Mesothelial cell of epicardium (in vitro differentiated cells): ENCODE measurements around the gene ZNF749. TPM values are rescaled to one million over a fixed set of nuclear protein-coding genes. Genes with fewer than 3 reads are reported as not detected.

Experiments
- DNase-seq, 2 experiments: peaks; one replicate each; pipeline ENCODE4 v3.0.0; 2021; ENCODE audit warnings: low spot score in 2 of 2; ENCODE audit not compliant: unreplicated experiment in 2 of 2
- H3K27ac Mint-ChIP-seq: 2 replicates; pipeline ENCODE4 v1.8.0; 2021; ENCODE audit warnings: mixed read lengths
- H3K27me3 Mint-ChIP-seq: 2 replicates; pipeline ENCODE4 v1.8.0; 2021; ENCODE audit warnings: low read depth, mixed read lengths
- H3K36me3 Mint-ChIP-seq: 2 replicates; pipeline ENCODE4 v1.8.0; 2021; ENCODE audit warnings: mixed read lengths
- H3K4me1 Mint-ChIP-seq: 2 replicates; pipeline ENCODE4 v1.8.0; 2021; ENCODE audit warnings: mixed read lengths
- H3K4me3 Mint-ChIP-seq: 2 replicates; pipeline ENCODE4 v1.8.0; 2021; ENCODE audit warnings: mild to moderate bottlenecking, moderate library complexity, mixed read lengths
- H3K9me3 Mint-ChIP-seq: 2 replicates; pipeline ENCODE4 v1.8.0; 2021; ENCODE audit warnings: mixed read lengths
- CTCF ChIP-seq: fragments of 200-600 bp; sonication (generic); IDR thresholded peaks from one replicate; pipeline ENCODE4 v1.5.0; 2021; ENCODE audit warnings: antibody characterized with exemption; ENCODE audit not compliant: unreplicated experiment
- total RNA-seq: library from RNA; stranded (reverse); gene quantifications from 3 replicates; pipeline ENCODE4 v1.2.1, GENCODE V29; 2021

ZNF749 gene
- total RNA-seq: 20.1 to 23.7 TPM (median 21.9 TPM) in 3 replicates

GRCh38 chr19:57435062-57435978, at the start of gene ZNF749:
Gene ZNF749 (plus strand): TSS chr19:57435325. CDS start chr19:57435579, 254 bp downstream.
- Mint-ChIP-seq H3K27ac (peak within 1 kb of the TSS; percentile 97), H3K9me3 (peaks cover 4% of the 10 kb centered on the region), H3K4me3 (peak within 1 kb of the TSS; percentile 95), H3K27me3 (no peaks in the 10 kb centered on the region), H3K4me1 (peaks cover 22% of the 10 kb centered on the region), H3K36me3 (peaks cover 14% of the 10 kb centered on the region)
- DNase-seq: peak; percentile 94 to 97
- no peak for TF ChIP-seq CTCF

- Mint-ChIP-seq H3K4me1 (peaks cover 15% of the 10 kb centered on the region), H3K36me3 (peaks cover 16% of the 10 kb centered on the region), H3K27me3 (peaks cover 3% of the 10 kb centered on the region), H3K4me3 (peak overlapping the region; percentile 93), H3K27ac (peak overlapping the region; percentile 98), H3K9me3 (no peaks in the 10 kb centered on the region)
- DNase-seq: no peak
- no peak for TF ChIP-seq CTCF
Observed at GRCh38 chr19:57389194-57389729, 45.9 kb upstream of the ZNF749 start.

- peak within 1 kb of the TSS; percentile 98 for H3K27ac Mint-ChIP-seq
- H3K36me3 Mint-ChIP-seq: peaks cover 23% of the 10 kb centered on the region
- TF ChIP-seq CTCF: peak; percentile 28
- peaks cover 3% of the 10 kb centered on the region for H3K27me3 Mint-ChIP-seq
- peak; percentile 95 for DNase-seq
- no peaks in the 10 kb centered on the region for H3K9me3 Mint-ChIP-seq
- peaks cover 15% of the 10 kb centered on the region for H3K4me1 Mint-ChIP-seq
- H3K4me3 Mint-ChIP-seq: peak within 1 kb of the TSS; percentile 93
Observed at GRCh38 chr19:57389730-57390598, 45.2 kb upstream of the ZNF749 start, which contains the start of gene ZNF548. Gene ZNF548 (plus strand): TSS chr19:57389854. CDS start chr19:57390100, 246 bp downstream.

GRCh38 chr19:57395710-57396109, 39.4 kb upstream of the ZNF749 start:
- Mint-ChIP-seq H3K4me3 (no peak overlapping the region), H3K9me3 (peaks cover 30% of the 10 kb centered on the region), H3K27me3 (no peaks in the 10 kb centered on the region), H3K27ac (no peak overlapping the region), H3K36me3 (peaks cover 77% of the 10 kb centered on the region), H3K4me1 (peaks cover 8% of the 10 kb centered on the region)
- TF ChIP-seq CTCF: no peak
- DNase-seq: no peak

- Mint-ChIP-seq H3K36me3 (peaks cover 83% of the 10 kb centered on the region), H3K27ac (no peak overlapping the region), H3K9me3 (peaks cover 47% of the 10 kb centered on the region), H3K4me1 (no peaks in the 10 kb centered on the region), H3K27me3 (no peaks in the 10 kb centered on the region), H3K4me3 (no peak overlapping the region)
- no peak for TF ChIP-seq CTCF
- DNase-seq: no peak
Observed at GRCh38 chr19:57398868-57399267, 36.3 kb upstream of the ZNF749 start.
